Tibial nerve (tissue), 4 donors: ENCODE measurements around the gene CCNQ.

Experiments
- EP300 ChIP-seq, 2 donors: sonication (generic); formaldehyde crosslinking; IDR thresholded peaks; one replicate each; pipeline ENCODE4 v1.6.1; 2017; ENCODE audit warnings: antibody characterized with exemption in 2 of 2, mild to moderate bottlenecking in 1 of 2
- POLR2A ChIP-seq, 2 donors: fragments of 450-650 bp; IDR thresholded peaks; one replicate each; pipeline ENCODE4 v1.6.1; 2017; ENCODE audit warnings: antibody characterized with exemption in 2 of 2, mild to moderate bottlenecking in 2 of 2, moderate library complexity in 2 of 2
- TF ChIP-seq, protein P1 (sequence below), 5 experiments: fragments of 200-600 bp in 3 of 5; fragments of 450-650 bp in 2 of 5; sonication (generic) in 3 of 5; IDR thresholded peaks; one replicate each; pipeline ENCODE4 v1.5.1; 2016 to 2019; ENCODE audit warnings: antibody characterized with exemption in 5 of 5, mild to moderate bottlenecking in 3 of 5, moderate library complexity in 2 of 5

DNA sequence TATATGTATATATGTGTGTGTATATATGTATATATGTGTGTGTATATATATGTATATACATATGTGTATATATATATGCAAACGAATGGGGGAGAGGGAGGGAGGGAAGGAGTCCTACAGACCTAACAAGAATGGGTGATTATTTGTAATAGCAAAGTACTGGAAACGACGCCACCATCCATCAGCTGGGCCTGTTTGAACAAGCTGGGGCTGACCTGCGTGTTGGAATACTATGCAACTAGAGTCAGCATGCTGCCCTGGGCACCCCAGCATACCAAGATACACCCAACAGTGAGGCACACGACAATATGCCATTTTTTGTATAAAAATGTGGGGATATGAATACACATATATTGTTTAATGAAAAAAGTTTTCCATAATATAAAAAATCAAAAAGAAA, 21.6 kb upstream of the CCNQ start:
- TF ChIP-seq POLR2A (IDR thresholded peaks at IDR 0.05) = no peak
- TF ChIP-seq, protein P1, sequence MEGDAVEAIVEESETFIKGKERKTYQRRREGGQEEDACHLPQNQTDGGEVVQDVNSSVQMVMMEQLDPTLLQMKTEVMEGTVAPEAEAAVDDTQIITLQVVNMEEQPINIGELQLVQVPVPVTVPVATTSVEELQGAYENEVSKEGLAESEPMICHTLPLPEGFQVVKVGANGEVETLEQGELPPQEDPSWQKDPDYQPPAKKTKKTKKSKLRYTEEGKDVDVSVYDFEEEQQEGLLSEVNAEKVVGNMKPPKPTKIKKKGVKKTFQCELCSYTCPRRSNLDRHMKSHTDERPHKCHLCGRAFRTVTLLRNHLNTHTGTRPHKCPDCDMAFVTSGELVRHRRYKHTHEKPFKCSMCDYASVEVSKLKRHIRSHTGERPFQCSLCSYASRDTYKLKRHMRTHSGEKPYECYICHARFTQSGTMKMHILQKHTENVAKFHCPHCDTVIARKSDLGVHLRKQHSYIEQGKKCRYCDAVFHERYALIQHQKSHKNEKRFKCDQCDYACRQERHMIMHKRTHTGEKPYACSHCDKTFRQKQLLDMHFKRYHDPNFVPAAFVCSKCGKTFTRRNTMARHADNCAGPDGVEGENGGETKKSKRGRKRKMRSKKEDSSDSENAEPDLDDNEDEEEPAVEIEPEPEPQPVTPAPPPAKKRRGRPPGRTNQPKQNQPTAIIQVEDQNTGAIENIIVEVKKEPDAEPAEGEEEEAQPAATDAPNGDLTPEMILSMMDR (IDR thresholded peaks at IDR 0.05) = no peak
- no peak for TF ChIP-seq EP300 (IDR thresholded peaks at IDR 0.05)
